OCI-LY3 (cell line): Measurements from ENCODE around the gene GGCT.

Experiments
- H2AFZ ChIP-seq: fragments of 200-600, 300-600 bp; shearing (Covaris generic); 2 replicates; pipeline ENCODE4 v1.6.0; 2014; ENCODE audit warnings: antibody characterized with exemption, low read depth, low read length
- H3K27ac ChIP-seq: fragments of 200-600, 300-600 bp; sonication (generic); 2 replicates; pipeline ENCODE4 v1.5.1; 2014; ENCODE audit warnings: mild to moderate bottlenecking, low read length, moderate library complexity, mixed read lengths
- H3K27me3 ChIP-seq: fragments of 200-600, 300-600 bp; sonication (generic); 2 replicates; pipeline ENCODE4 v1.6.1; 2014; ENCODE audit warnings: low read depth, low read length, mixed read lengths
- H3K36me3 ChIP-seq: fragments of 200-600, 300-600 bp; sonication (generic); replicated peaks from 2 replicates; pipeline ENCODE3; 2014; ENCODE audit warnings: low read depth, low read length, mixed read lengths
- H3K4me1 ChIP-seq: fragments of 300-600, 200-600 bp; sonication (generic); 2 replicates; pipeline ENCODE4 v1.6.1; 2014; ENCODE audit warnings: low read length, mixed read lengths
- H3K4me2 ChIP-seq: fragments of 200-600, 300-600 bp; sonication (generic); 2 replicates; pipeline ENCODE4 v1.6.1; 2014; ENCODE audit warnings: low read length, mixed read lengths
- H3K4me3 ChIP-seq: fragments of 300-600, 200-600 bp; sonication (generic); 2 replicates; pipeline ENCODE4 v1.5.1; 2014; ENCODE audit warnings: antibody characterized with exemption, mild to moderate bottlenecking, low read length, moderate library complexity
- H3K79me2 ChIP-seq: fragments of 300-600, 200-600 bp; shearing (Covaris generic); 2 replicates; pipeline ENCODE4 v1.6.1; 2014; ENCODE audit warnings: mild to moderate bottlenecking, low read length, mixed read lengths
- H3K9ac ChIP-seq: fragments of 300-600, 200-600 bp; shearing (Covaris generic); 2 replicates; pipeline ENCODE4 v1.6.0; 2014; ENCODE audit warnings: mild to moderate bottlenecking, low read length, moderate library complexity
- H3K9me3 ChIP-seq: fragments of 200-600, 300-600 bp; shearing (Covaris generic); 2 replicates; pipeline ENCODE4 v1.6.1; 2014; ENCODE audit warnings: low read length, mixed read lengths; ENCODE audit not compliant: insufficient read depth
- H4K20me1 ChIP-seq: fragments of 200-600, 300-600 bp; sonication (generic); 2 replicates; pipeline ENCODE4 v1.6.1; 2016; ENCODE audit warnings: low read length, mixed read lengths; ENCODE audit not compliant: insufficient read depth
- CTCF ChIP-seq: fragments of 200-600, 300-600 bp; sonication (generic); IDR thresholded peaks from 2 replicates; pipeline ENCODE4 v1.5.1; 2014; ENCODE audit warnings: antibody characterized with exemption, low read length, low read depth
- EZH2phosphoT487 ChIP-seq: fragments of 200-600 bp; shearing (Covaris generic); IDR thresholded peaks from 2 replicates; pipeline ENCODE4 v1.6.1; 2018; ENCODE audit warnings: antibody characterized with exemption, mixed run types, low read depth

GGCT gene, protein sequence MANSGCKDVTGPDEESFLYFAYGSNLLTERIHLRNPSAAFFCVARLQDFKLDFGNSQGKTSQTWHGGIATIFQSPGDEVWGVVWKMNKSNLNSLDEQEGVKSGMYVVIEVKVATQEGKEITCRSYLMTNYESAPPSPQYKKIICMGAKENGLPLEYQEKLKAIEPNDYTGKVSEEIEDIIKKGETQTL

GRCh38 chr7:30504301-30505173 lies at the start of gene GGCT:
TSS of gene GGCT (minus strand) at chr7:30504829. CDS start at chr7:30504709, 120 bp downstream.
- Histone ChIP-seq H4K20me1 (no peaks in the 10 kb centered on the region), H3K4me2 (peak within 1 kb of the TSS; percentile 95), H3K4me1 (peaks cover 11% of the 10 kb centered on the region), H3K36me3 (peaks cover 18% of the 10 kb centered on the region), H3K27me3 (no peaks in the 10 kb centered on the region), H3K4me3 (peak within 1 kb of the TSS; percentile 99), H3K27ac (no peak within 1 kb of the TSS), H3K79me2 (peaks cover 23% of the 10 kb centered on the region), H3K9ac (peak within 1 kb of the TSS; percentile 83), H2AFZ (peak within 1 kb of the TSS; percentile 86), H3K9me3 (no peaks in the 10 kb centered on the region)
- no peak for TF ChIP-seq EZH2phosphoT487
- TF ChIP-seq CTCF = no peak

DNA sequence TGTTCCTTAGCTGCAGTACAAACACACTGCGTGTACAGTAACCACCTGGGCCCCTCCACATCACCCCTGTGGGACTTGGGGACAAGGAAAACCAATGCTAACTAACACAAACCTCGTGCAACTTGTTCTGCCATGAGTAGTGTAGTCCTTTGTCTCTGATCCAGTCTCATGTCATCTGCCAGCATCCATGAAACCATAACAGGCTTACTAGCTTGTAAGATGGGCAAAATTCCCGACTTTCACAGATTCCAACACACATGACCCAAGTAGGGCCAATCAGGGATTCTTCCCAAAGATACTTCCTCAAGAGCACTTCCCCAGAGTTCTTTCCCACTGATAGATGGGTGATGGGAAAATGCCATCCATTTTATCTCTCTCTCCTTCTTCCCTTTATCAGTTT lies 48.9 kb upstream of the GGCT start:
- Histone ChIP-seq H2AFZ (no peak overlapping the region), H3K27ac (no peak overlapping the region), H3K4me2 (no peak overlapping the region), H3K79me2 (no peaks in the 10 kb centered on the region), H3K4me1 (peaks cover 15% of the 10 kb centered on the region; the same call in 1 of the 2 replicates), H4K20me1 (no peaks in the 10 kb centered on the region), H3K9me3 (no peaks in the 10 kb centered on the region), H3K27me3 (no peaks in the 10 kb centered on the region), H3K9ac (no peak overlapping the region), H3K4me3 (no peak overlapping the region), H3K36me3 (no peaks in the 10 kb centered on the region)
- no peak for TF ChIP-seq CTCF

- TF ChIP-seq CTCF (no peak), EZH2phosphoT487 (no peak)
- H3K27ac ChIP-seq = no peak overlapping the region
- H2AFZ ChIP-seq = no peak overlapping the region
- no peaks in the 10 kb centered on the region for H4K20me1 ChIP-seq
- H3K4me1 ChIP-seq = peaks cover 15% of the 10 kb centered on the region; the same call in 1 of the 2 replicates
- no peaks in the 10 kb centered on the region for H3K27me3 ChIP-seq
- H3K36me3 ChIP-seq = no peaks in the 10 kb centered on the region
- no peak overlapping the region for H3K4me2 ChIP-seq
- H3K79me2 ChIP-seq = no peaks in the 10 kb centered on the region
- no peaks in the 10 kb centered on the region for H3K9me3 ChIP-seq
- H3K4me3 ChIP-seq = no peak overlapping the region
- H3K9ac ChIP-seq = no peak overlapping the region
These were observed 48.5 kb upstream of the GGCT start for GRCh38 chr7:30553141-30553540.

DNA sequence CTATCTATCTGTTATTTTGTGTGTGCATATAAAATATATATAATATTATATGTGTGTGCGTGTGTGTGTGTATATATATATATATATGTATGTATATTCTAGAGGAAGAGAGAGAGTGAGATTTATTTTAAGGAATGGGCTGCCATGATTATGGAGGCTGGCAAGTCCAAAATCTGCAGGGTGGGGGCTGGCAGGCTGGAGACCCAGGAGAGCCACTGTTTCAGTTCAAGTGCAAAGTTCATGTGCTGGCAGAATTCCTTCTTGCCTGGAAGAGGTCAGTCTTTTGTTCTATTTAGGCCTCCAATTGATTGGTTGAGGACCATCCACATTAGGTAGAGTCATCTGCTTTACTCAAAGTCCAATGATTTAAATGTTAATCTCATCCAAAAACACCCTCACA lies 47.7 kb upstream of the GGCT start:
- H3K4me3 ChIP-seq = no peak overlapping the region
- no peak overlapping the region for H2AFZ ChIP-seq
- TF ChIP-seq CTCF = no peak
- TF ChIP-seq EZH2phosphoT487 = no peak
- H3K4me1 ChIP-seq = peaks cover 15% of the 10 kb centered on the region; the same call in 1 of the 2 replicates
- H3K27me3 ChIP-seq = no peaks in the 10 kb centered on the region
- H3K9ac ChIP-seq = no peak overlapping the region
- H3K4me2 ChIP-seq = no peak overlapping the region
- H4K20me1 ChIP-seq = no peaks in the 10 kb centered on the region
- H3K9me3 ChIP-seq = no peaks in the 10 kb centered on the region
- no peaks in the 10 kb centered on the region for H3K36me3 ChIP-seq
- H3K79me2 ChIP-seq = no peaks in the 10 kb centered on the region
- no peak overlapping the region for H3K27ac ChIP-seq
